HEK293T (cell line): ENCODE results near the gene PON3.

Experiments
- BHLHE40 ChIP-seq: fragments of 450-650 bp; IDR thresholded peaks from 2 replicates; pipeline ENCODE4 v1.6.1; 2016; ENCODE audit warnings: mild to moderate bottlenecking, moderate library complexity, borderline replicate concordance
- CTBP1 ChIP-seq: fragments of 450-650 bp; IDR thresholded peaks from 2 replicates; pipeline ENCODE4 v1.6.1; 2016; ENCODE audit warnings: borderline replicate concordance
- ELF4 ChIP-seq: fragments of 450-650 bp; IDR thresholded peaks from 2 replicates; pipeline ENCODE4 v1.6.1; 2017; ENCODE audit warnings: antibody characterized with exemption
- FOXA1 ChIP-seq: fragments of 450-650 bp; IDR thresholded peaks from 2 replicates; pipeline ENCODE4 v1.6.1; 2016; ENCODE audit warnings: mild to moderate bottlenecking
- FOXK2 ChIP-seq: fragments of 450-650 bp; IDR thresholded peaks from 2 replicates; pipeline ENCODE4 v1.6.1; 2016; ENCODE audit warnings: mild to moderate bottlenecking
- FOXM1 ChIP-seq: fragments of 450-650 bp; IDR thresholded peaks from 2 replicates; pipeline ENCODE4 v1.6.1; 2017; ENCODE audit warnings: mild to moderate bottlenecking, borderline replicate concordance
- HDGF ChIP-seq: fragments of 450-650 bp; IDR thresholded peaks from 2 replicates; pipeline ENCODE4 v1.6.1; 2017; ENCODE audit warnings: antibody characterized with exemption, borderline replicate concordance
- L3MBTL2 ChIP-seq: fragments of 450-650 bp; conservative IDR thresholded peaks from 2 replicates; pipeline ENCODE4 v1.6.1; 2016; ENCODE audit warnings: mild to moderate bottlenecking
- NFRKB ChIP-seq: fragments of 450-650 bp; IDR thresholded peaks from 2 replicates; pipeline ENCODE4 v1.6.1; 2016; ENCODE audit warnings: mild to moderate bottlenecking, moderate library complexity
- SP1 ChIP-seq: fragments of 450-650 bp; IDR thresholded peaks from 2 replicates; pipeline ENCODE4 v1.6.1; 2017
- SUZ12 ChIP-seq: fragments of 450-650 bp; IDR thresholded peaks from 2 replicates; pipeline ENCODE4 v1.6.1; 2016; ENCODE audit warnings: mild to moderate bottlenecking
- TARDBP ChIP-seq: fragments of 450-650 bp; IDR thresholded peaks from 2 replicates; pipeline ENCODE4 v1.6.1; 2016
- ZNF384 ChIP-seq: fragments of 450-650 bp; IDR thresholded peaks from 2 replicates; pipeline ENCODE4 v1.6.1; 2016
- TF ChIP-seq, protein P1 (sequence below): fragments of 450-650 bp; IDR thresholded peaks from 2 replicates; pipeline ENCODE4 v1.6.1; 2016

DNA sequence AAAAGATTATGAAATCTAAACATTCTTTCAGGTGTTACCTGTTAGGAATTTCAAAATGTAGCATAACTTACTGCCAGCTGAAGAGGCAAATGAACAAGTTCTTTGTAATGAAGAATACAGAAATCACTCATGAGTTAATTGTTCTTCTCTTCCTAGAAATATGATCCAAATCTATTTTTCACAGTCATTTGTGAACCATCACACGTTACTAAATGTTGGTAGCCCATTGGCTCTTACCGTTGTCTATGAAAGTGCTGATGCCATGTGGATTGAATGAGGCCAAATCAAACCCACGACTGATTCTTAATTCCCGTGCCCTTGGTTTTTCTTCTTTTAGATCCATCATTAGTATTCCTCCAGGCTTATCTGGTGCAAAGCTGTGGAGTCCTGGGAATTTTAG lies 15.9 kb upstream of the PON3 start:
- TF ChIP-seq HDGF (no peak), FOXK2 (no peak), BHLHE40 (no peak), SUZ12 (no peak), NFRKB (no peak), ZNF384 (no peak), CTBP1 (no peak), FOXM1 (no peak), FOXA1 (no peak), ELF4 (no peak), SP1 (no peak), TARDBP (no peak), L3MBTL2 (no peak)
- TF ChIP-seq, protein P1, sequence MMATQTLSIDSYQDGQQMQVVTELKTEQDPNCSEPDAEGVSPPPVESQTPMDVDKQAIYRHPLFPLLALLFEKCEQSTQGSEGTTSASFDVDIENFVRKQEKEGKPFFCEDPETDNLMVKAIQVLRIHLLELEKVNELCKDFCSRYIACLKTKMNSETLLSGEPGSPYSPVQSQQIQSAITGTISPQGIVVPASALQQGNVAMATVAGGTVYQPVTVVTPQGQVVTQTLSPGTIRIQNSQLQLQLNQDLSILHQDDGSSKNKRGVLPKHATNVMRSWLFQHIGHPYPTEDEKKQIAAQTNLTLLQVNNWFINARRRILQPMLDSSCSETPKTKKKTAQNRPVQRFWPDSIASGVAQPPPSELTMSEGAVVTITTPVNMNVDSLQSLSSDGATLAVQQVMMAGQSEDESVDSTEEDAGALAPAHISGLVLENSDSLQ: no peak
